PC-9 (cell line): Measurements from ENCODE around the gene IMMP2L.

Experiments
- EZH2 ChIP-seq: fragments of 200-600 bp; sonication (generic); IDR thresholded peaks from 2 replicates; pipeline ENCODE4 v1.8.0; 2017; ENCODE audit warnings: antibody characterized with exemption, low read depth
- TF ChIP-seq, protein P1 (sequence below): fragments of 200-600 bp; sonication (generic); conservative IDR thresholded peaks from 2 replicates; pipeline ENCODE4 v1.6.1; 2017; ENCODE audit warnings: mixed run types, antibody characterized with exemption, mild to moderate bottlenecking, moderate library complexity

DNA sequence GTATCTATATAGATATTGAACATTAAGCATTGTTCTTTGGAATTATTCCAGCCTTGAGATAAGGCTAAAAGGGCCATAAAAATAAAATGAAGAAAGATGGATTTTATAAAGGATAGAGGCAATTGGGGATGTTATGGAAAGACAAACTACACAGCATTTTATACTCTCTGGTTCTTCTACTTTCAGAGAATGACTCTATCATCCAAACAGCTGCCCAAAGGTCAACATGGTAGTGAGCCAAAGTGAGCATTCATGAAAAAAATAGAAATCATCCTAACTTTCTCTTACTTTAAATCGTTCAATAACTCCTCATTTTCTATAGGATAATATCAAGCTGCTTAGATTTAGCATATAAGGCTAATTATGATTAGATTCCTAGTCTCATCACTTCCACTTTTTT is 25.2 kb downstream of the IMMP2L start:
- TF ChIP-seq EZH2, result no peak
- TF ChIP-seq, protein P1, sequence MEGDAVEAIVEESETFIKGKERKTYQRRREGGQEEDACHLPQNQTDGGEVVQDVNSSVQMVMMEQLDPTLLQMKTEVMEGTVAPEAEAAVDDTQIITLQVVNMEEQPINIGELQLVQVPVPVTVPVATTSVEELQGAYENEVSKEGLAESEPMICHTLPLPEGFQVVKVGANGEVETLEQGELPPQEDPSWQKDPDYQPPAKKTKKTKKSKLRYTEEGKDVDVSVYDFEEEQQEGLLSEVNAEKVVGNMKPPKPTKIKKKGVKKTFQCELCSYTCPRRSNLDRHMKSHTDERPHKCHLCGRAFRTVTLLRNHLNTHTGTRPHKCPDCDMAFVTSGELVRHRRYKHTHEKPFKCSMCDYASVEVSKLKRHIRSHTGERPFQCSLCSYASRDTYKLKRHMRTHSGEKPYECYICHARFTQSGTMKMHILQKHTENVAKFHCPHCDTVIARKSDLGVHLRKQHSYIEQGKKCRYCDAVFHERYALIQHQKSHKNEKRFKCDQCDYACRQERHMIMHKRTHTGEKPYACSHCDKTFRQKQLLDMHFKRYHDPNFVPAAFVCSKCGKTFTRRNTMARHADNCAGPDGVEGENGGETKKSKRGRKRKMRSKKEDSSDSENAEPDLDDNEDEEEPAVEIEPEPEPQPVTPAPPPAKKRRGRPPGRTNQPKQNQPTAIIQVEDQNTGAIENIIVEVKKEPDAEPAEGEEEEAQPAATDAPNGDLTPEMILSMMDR, result no peak
